C4-2B (cell line): ENCODE measurements around the gene CFAP74.

Source experiments
- CTCF ChIP-seq: fragments of 450-650 bp; conservative IDR thresholded peaks from 2 replicates; pipeline ENCODE4 v1.5.1; 2017; ENCODE audit warnings: mild to moderate bottlenecking
- ZFX ChIP-seq: fragments of 450-650 bp; IDR thresholded peaks from 2 replicates; pipeline ENCODE4 v1.6.1; 2017

GRCh38 chr1:1899266-1899966, 104.2 kb downstream of the CFAP74 start:
- TF ChIP-seq CTCF (no peak), ZFX (no peak)
